HL-60/S4 (cell line): ENCODE measurements around the gene ZC3H13.

ENCODE experiments used
- in situ Hi-C: fragments of 300-500 bp; cut with MboI; formaldehyde crosslinking; loops from 2 replicates; pipeline ENCODE4 v1.14.3; 2022; ENCODE audit warnings: low sequenced_read_pairs

The ZC3H13 gene

GRCh38 chr13:46071590-46072249 is 19.2 kb upstream of the ZC3H13 start:
- in situ Hi-C loops: no loop called here

- in situ Hi-C loops: no loop called here
Measured at GRCh38 chr13:46063292-46063691, 10.7 kb upstream of the ZC3H13 start.

DNA sequence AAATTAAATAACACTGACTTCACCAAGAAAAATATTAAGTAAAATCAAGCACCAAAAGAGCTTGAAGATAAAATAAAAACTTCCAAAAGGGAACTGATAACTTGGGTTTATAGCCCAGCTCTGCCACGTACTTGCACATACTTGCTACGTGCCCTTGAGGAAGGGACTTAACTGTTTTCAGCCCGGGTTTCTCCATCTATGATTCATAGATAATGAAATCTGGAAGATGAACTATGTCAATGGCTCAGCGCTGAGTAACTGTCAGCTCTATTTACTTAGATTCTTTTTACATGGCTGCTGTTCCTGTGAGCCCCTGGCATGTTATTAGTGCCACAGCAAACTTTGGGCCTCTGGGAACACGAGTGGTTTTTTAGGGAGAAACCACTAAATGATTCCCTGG is 9.6 kb upstream of the ZC3H13 start:
- in situ Hi-C loops: no loop called here

GRCh38 chr13:46059405-46059804 is 6.9 kb upstream of the ZC3H13 start:
- in situ Hi-C loops: no loop called here

GRCh38 chr13:46058268-46058667 is 5.7 kb upstream of the ZC3H13 start:
- in situ Hi-C loops: no loop called here

DNA sequence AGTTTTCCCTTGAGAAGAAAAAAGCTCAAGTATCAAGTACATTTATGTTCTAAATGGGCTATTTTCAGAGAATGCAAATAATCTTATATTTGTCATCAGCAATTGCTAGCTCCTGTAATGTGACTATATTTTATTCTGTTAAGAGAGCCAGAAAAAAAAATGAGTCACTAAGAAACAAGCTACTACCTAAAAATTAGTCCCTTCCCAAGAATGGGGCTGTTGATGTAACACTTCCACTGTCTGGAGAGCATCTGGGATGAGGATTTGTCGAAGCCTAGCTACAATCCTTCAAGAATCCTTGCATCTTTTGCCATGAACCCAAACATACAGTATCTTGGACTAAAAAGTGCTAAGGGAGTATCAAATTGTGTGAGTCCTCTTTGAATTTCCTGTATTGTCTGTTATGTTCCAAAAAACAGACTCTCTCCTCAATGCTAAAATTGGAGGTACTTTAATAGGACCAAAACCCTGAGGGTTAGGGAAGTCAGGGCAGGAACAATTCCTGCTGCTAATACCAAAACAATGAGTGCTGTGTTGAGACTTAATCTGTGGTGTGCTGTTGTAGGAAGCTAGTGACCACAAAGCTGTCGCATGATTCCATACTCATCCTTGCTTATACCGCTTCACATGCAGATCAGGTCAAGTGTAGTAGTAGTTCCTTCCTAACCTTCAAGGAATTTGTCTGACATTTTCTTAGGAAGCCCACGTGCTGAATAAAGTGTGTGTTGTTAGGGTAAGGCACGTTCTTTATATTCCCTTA is 4.9 kb upstream of the ZC3H13 start:
- in situ Hi-C loops: no loop called here

GRCh38 chr13:46053162-46054012 is 841 bp upstream of the ZC3H13 start:
- in situ Hi-C loops: no loop called here

- in situ Hi-C loops: no loop called here
Measured at GRCh38 chr13:46051968-46052318, 603 bp downstream of the ZC3H13 start.

DNA sequence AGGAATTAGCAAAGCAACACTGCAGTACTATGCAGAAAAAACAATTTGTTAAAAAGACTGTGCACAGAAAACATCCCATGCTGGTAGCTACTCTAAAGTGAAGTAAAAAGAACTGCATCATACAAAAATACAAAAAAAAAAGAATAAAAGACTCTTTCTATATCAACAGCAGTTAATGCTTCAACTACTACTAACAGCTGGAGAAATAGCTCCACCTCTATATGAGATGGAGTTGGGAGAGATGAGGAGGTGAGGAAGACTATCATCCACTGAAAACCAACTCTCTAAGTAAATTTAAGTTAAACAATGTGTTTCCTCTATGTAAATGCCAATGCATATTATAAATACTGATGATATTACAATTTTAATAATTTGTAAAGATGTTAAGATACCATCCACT is 1.8 kb downstream of the ZC3H13 start:
- in situ Hi-C loops: no loop called here

DNA sequence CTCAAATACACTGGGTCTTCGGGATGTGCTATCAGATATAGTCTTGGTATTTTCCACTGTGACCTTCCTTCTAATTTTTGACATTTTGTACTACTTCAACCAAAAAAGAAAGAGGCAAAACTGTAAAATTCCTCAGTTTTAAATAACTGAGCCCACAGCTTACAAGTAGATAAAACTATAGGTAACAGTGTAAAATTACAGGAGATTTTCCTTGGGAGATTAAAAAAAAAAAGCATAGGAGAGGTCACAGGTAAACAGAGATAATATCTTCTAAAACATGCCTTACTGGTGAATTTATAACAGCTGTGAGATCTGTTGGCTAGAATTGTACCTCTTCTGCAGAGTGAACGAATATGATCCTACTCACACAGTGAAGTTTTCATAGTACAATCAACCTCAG is 7.1 kb downstream of the ZC3H13 start:
- in situ Hi-C loops: no loop called here

DNA sequence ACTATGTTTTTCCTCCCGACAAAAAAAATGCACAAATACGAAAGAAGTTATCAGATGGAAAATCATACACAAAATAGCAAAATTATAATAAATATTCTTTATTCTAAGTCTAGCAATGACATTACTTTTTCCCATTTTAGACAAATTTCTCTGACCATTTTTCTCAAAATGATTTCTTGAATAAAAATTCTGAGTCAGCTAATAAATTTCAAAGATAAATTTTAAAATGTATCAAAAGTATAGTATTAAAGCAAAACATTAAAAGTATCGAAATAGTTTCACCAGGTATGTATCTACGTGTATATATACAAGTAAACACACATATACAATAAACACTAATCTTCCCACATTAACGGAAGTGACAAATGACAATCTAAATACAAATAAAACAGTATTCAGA is 8.9 kb downstream of the ZC3H13 start:
- in situ Hi-C loops: no loop called here

DNA sequence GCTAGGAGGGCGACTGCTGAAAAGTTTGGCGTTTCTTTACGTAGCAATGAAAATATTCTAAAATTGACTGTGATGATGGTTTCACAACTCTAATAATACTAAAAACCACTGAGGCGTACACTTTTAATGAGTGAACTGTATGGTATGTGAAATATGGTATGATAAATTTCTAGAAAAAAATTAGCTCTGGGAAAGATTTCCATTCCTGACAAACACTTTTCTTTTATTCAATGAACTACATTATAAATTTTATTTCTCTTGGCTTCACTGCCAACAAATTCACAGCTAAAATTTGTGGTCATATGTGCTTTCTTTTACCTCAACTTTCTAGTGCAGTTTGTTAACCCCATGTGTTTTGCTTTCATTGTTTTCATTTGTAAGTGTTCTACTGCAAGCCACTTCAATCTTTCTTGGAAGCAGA is 11.1 kb downstream of the ZC3H13 start:
- in situ Hi-C loops: no loop called here

GRCh38 chr13:46040763-46041162 is 11.8 kb downstream of the ZC3H13 start:
- in situ Hi-C loops: no loop called here

DNA sequence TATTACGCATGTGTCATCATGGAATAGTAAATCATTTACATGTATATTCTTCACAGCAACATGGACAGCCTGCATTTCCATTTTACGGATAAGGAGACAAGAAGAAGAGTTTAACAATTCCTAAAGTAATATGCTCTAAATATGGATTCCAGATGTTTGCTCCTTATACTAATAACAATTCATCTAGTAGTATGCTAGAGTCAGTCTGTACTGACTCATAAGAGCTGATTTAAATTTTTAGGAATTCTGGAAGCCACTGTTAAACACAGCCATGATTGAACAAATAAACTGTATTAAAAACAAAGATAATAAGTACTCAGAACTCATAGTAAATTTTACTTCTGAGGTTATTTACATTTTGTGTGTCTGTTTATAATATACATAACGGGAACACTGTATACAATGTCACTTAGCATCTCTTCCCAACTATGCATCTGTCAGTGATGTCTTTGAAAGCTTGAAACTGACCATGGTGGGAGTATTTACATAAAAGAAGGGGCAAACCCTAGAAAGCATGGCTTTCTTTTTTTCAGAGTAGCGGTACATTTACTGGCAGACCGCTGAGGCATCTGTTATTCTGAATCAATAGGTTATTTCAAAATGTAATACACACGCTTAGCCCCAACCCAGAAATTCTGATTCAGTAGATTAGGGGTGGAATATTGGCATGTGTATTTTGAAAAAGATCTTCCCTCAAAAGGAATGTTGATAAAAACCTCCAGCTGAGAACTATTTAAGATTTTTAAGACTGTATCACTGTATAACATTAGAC is 12.9 kb downstream of the ZC3H13 start:
- in situ Hi-C loops: no loop called here

DNA sequence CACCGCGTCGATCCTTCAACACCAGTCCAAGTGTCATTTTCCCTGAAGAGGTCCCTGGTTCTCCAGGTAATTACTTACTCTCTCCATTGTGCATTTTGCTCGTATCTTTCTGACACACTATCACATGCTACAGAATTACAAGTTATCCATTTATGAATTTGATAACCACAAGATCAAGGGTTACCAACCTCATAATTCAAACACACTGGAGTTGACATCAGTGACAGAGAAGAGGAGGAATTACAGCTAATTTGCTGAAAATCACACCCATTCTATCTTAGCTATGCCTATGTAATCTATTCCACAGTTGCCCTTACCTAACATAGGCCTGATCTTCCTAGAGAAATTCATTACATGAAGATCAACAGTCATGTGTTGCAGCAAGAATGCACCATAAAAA is 14.2 kb downstream of the ZC3H13 start:
- in situ Hi-C loops: no loop called here

DNA sequence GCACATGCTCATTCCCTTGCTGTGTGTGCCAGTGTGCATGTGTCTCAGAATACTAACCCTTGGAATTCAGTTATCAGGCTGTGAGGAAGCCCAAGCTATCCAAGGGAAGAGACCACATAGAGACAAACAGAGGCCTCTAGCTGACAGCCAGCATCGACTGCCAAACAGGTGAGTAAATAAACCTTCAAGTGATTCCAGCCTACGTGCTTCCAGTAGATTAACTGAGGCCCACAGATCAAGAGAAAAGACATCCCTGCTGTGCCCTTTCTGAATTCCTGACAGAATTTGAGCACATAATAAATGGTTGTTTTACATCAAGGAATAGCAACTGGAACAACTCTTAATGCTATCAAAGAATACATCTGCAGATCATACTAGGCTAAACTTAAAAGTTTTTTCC is 17.5 kb downstream of the ZC3H13 start:
- in situ Hi-C loops: no loop called here

GRCh38 chr13:46032341-46032740 is 20.2 kb downstream of the ZC3H13 start:
- in situ Hi-C loops: no loop called here

DNA sequence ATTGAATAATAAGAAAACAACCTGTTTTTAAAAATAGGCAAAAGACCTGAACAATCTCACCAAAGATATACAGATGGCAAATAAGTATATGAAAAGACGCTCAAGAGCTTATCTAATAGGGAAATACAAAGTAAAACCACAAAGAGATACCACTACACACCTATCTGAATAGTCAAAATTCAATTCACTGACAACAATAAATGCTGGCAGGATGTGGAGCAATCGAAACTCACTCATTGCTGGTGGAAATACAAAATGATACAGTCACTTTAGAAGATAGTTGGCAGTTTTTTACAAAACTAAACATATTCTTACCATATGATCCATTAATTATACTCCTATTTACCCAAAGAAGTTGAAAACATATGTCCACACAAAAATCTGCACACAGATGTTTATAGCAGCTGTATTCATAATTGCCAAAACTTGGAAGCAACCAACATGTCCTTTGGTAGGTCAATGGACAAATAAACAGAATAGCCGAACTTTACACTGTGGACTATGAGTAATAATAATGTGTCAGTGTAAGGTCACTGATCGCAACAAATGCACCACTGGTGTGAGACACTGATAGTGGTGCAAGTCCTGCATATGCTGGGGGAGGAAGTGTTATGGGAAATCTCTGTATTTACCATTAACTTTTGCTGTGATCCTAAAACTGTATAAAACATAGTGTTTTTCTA is 20.8 kb downstream of the ZC3H13 start:
- in situ Hi-C loops: no loop called here

DNA sequence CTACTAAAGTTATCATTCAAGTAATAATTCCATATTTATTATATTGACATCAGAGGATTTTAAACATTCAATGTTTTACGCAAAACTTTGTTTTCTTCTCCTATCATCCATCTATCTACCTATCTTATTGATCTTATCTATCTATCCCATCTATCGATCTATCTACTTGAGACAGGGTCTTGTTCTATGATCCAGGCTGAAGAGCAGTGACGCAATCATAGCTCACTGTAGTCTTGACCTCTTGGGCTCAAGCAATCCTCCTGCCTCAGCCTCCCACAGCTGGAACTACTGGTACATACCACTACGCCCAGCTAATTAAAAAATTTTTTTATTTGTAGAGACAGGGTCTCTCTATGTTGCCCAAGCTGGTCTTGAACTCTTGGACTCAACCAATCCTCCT is 27.4 kb downstream of the ZC3H13 start:
- in situ Hi-C loops: no loop called here

DNA sequence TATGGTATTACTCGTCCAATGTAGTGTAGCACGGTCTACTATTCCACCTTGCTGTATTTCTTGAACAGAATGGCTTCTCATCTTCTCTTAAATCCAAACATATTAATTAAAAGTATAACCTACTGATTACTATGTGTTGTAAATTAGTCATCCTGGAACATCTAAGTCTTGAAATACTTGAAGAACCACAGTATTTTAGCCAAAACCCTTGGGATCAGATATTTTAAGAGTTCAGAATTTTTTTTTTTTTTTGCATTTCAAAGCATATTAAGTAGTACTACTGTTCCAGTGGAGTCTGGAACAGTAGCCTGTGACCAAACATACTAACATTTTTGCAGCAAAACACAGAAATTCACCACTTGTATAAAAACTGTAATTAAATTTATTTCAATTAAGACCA is 30.1 kb downstream of the ZC3H13 start:
- in situ Hi-C loops: no loop called here

- in situ Hi-C loops: no loop called here
Measured at GRCh38 chr13:46016216-46016615, 36.3 kb downstream of the ZC3H13 start.
